HCT116 (cell line): ENCODE results near the gene CYBB. TPM values are rescaled to one million over a fixed set of nuclear protein-coding genes. Genes with fewer than 3 reads are reported as not detected.

Source experiments
- ATAC-seq: fragments of 200-7000 bp; cut with Tn5 transposase; 2 replicates; pipeline ENCODE4 v1.9.1; 2020; ENCODE audit warnings: mild to moderate bottlenecking, moderate library complexity
- BruUV-seq: library from RNA; stranded (reverse); fragments of 400-500 nt; replicated peaks from 2 replicates; lab custom pipeline; 2021; lab: Mats Ljungman, UMichigan
- CTCF ChIA-PET: fragments of 300-600 bp; sonication (Branson Sonifier 250); formaldehyde crosslinking; loops from one replicate; lab custom pipeline; 2021; ENCODE audit warnings: antibody characterized with exemption; lab: Charles Lee
- POLR2A ChIA-PET: fragments of 300-600, 350-600 bp; sonication (Branson Sonifier 250); formaldehyde crosslinking; loops from one replicate; lab custom pipeline; 2021; ENCODE audit warnings: antibody characterized with exemption; lab: Charles Lee
- RAD21 ChIA-PET, 2 experiments: fragments of 300-600 bp; sonication (Branson Sonifier 250); formaldehyde crosslinking; loops; one replicate each; lab custom pipeline; 2023; ENCODE audit warnings: low total read pairs in 2 of 2; ENCODE audit not compliant: uncharacterized antibody in 2 of 2, unreplicated experiment in 2 of 2, low non-redundant PET in 1 of 2; lab: Charles Lee
- DNase-seq: peaks from one replicate; pipeline ENCODE4 v3.0.0-alpha.2; 2010; ENCODE audit warnings: low read depth, low spot score
- H2AFZ ChIP-seq: fragments of 200-600 bp; shearing (Covaris generic), sonication (generic); 2 replicates; pipeline ENCODE4 v1.6.1; 2017; ENCODE audit warnings: low read depth, mixed run types, mixed read lengths, antibody characterized with exemption, low read length; ENCODE audit not compliant: poor library complexity, severe bottlenecking
- H3K27ac ChIP-seq: 2 replicates; pipeline ENCODE4 v1.5.1; 2012; ENCODE audit warnings: low read depth, low read length
- H3K27me3 ChIP-seq: fragments of 200-600 bp; sonication (generic); 2 replicates; pipeline ENCODE4 v1.6.1; 2016; ENCODE audit warnings: mixed run types, low read length, mixed read lengths; ENCODE audit not compliant: insufficient read depth
- H3K36me3 ChIP-seq, 2 experiments: fragments of 200-500 bp in 1 of 2; fragments of 200-600 bp in 1 of 2; sonication (Bioruptor generic) in 1 of 2; sonication (generic) in 1 of 2; 2 replicates each; pipeline versions ENCODE4 v1.5.1 to v1.6.1; 2014 to 2016; ENCODE audit warnings: low read length in 2 of 2, inconsistent platforms in 1 of 2, mixed read lengths in 1 of 2, mixed run types in 1 of 2; ENCODE audit not compliant: insufficient read depth in 2 of 2, control insufficient read depth in 1 of 2
- H3K4me1 ChIP-seq, 2 experiments: fragments of 200-600 bp in 1 of 2; sonication (generic) in 1 of 2; 2 replicates each; pipeline versions ENCODE4 v1.5.1 to v1.6.1; 2012 to 2017; ENCODE audit warnings: low read length in 2 of 2, inconsistent platforms in 1 of 2, mild to moderate bottlenecking in 1 of 2, mixed read lengths in 1 of 2, mixed run types in 1 of 2, moderate library complexity in 1 of 2; ENCODE audit not compliant: insufficient read depth in 2 of 2, control insufficient read depth in 1 of 2
- H3K4me2 ChIP-seq: fragments of 200-600 bp; sonication (generic); 2 replicates; pipeline ENCODE4 v1.6.1; 2017; ENCODE audit warnings: mixed run types, low read length, mixed read lengths
- H3K4me3 ChIP-seq, 2 experiments: fragments of 200-600 bp in 1 of 2; sonication (generic) in 1 of 2; replicated peaks in 1 of 2; 2 replicates each; pipeline ENCODE4 v1.5.1; 2011 to 2016; ENCODE audit warnings: low read length in 2 of 2, control low read depth in 1 of 2, low read depth in 1 of 2, mild to moderate bottlenecking in 1 of 2, mixed read lengths in 1 of 2, mixed run types in 1 of 2
- H3K79me2 ChIP-seq: fragments of 200-600 bp; sonication (generic); 2 replicates; pipeline ENCODE4 v1.6.1; 2017; ENCODE audit warnings: mild to moderate bottlenecking, mixed run types, low read length, moderate library complexity, mixed read lengths; ENCODE audit not compliant: insufficient read depth
- H3K9ac ChIP-seq: fragments of 200-600 bp; sonication (generic); 2 replicates; pipeline ENCODE4 v1.6.1; 2016; ENCODE audit warnings: low read length, mixed read lengths
- H3K9me2 ChIP-seq: fragments of 200-600 bp; sonication (generic), shearing (Covaris generic); 2 replicates; pipeline ENCODE4 v1.6.1; 2017; ENCODE audit warnings: mixed run types, mild to moderate bottlenecking, moderate library complexity; ENCODE audit not compliant: insufficient read depth
- H3K9me3 ChIP-seq, 2 experiments: fragments of 200-500 bp in 1 of 2; fragments of 200-600 bp in 1 of 2; sonication (Bioruptor generic) in 1 of 2; sonication (generic) in 1 of 2; 2 replicates each; pipeline ENCODE4 v1.6.1; 2014 to 2017; ENCODE audit warnings: low read length in 2 of 2, mixed read lengths in 2 of 2, inconsistent platforms in 1 of 2, low read depth in 1 of 2, mild to moderate bottlenecking in 1 of 2, mixed run types in 1 of 2, moderate library complexity in 1 of 2; ENCODE audit not compliant: control insufficient read depth in 1 of 2, insufficient read depth in 1 of 2
- H4K20me1 ChIP-seq: fragments of 200-600 bp; sonication (generic), shearing (Covaris generic); 2 replicates; pipeline ENCODE4 v1.6.1; 2017; ENCODE audit warnings: mixed run types, mild to moderate bottlenecking, moderate library complexity; ENCODE audit not compliant: insufficient read depth
- ELF1 ChIP-seq: IDR thresholded peaks from 2 replicates; pipeline ENCODE4 v1.6.1; 2012; ENCODE audit warnings: low read depth, borderline replicate concordance
- EZH2phosphoT487 ChIP-seq: fragments of 200-600 bp; IDR thresholded peaks from 2 replicates; pipeline ENCODE4 v1.6.1; 2018; ENCODE audit warnings: antibody characterized with exemption, borderline replicate concordance
- FOSL1 ChIP-seq: IDR thresholded peaks from 2 replicates; pipeline ENCODE4 v1.6.1; 2012; ENCODE audit warnings: low read depth
- JUND ChIP-seq: IDR thresholded peaks from 2 replicates; pipeline ENCODE4 v1.6.1; 2012
- POLR2A ChIP-seq: IDR thresholded peaks from 2 replicates; pipeline ENCODE4 v1.7.0; 2011; ENCODE audit warnings: borderline replicate concordance; ENCODE audit not compliant: insufficient read depth, insufficient read length; ENCODE audit errors: extremely low read depth
- POLR2AphosphoS5 ChIP-seq: IDR thresholded peaks from 2 replicates; pipeline ENCODE4 v1.6.1; 2011; ENCODE audit warnings: mild to moderate bottlenecking, low read depth, low read length, moderate library complexity
- RAD21 ChIP-seq: IDR thresholded peaks from 2 replicates; pipeline ENCODE4 v1.6.1; 2012; ENCODE audit warnings: low read depth, mild to moderate bottlenecking
- SIN3A ChIP-seq: IDR thresholded peaks from 2 replicates; pipeline ENCODE4 v1.6.1; 2012; ENCODE audit warnings: low read depth
- SP1 ChIP-seq: IDR thresholded peaks from 2 replicates; pipeline ENCODE4 v1.6.1; 2012; ENCODE audit warnings: low read depth
- SRF ChIP-seq: IDR thresholded peaks from 2 replicates; pipeline ENCODE4 v1.6.1; 2012; ENCODE audit warnings: low read depth
- TCF7L2 ChIP-seq: IDR thresholded peaks from 2 replicates; pipeline ENCODE4 v1.7.0; 2011; ENCODE audit warnings: borderline replicate concordance, inconsistent platforms; ENCODE audit not compliant: insufficient read depth, insufficient read length; ENCODE audit errors: extremely low read depth
- YY1 ChIP-seq: IDR thresholded peaks from 2 replicates; pipeline ENCODE4 v1.6.1; 2011; ENCODE audit warnings: low read length, low read depth, moderate library complexity, mild to moderate bottlenecking; ENCODE audit not compliant: insufficient replicate concordance; ENCODE audit errors: extremely low read depth
- ZFX ChIP-seq: fragments of 450-650 bp; IDR thresholded peaks from 2 replicates; pipeline ENCODE4 v1.6.1; 2017
- ZNF274 ChIP-seq: fragments of 200-500 bp; sonication (Bioruptor generic); IDR thresholded peaks from 2 replicates; pipeline ENCODE4 v1.6.1; 2014; ENCODE audit warnings: mild to moderate bottlenecking, low read depth, low read length, inconsistent platforms
- intact Hi-C: fragments of 100-400 bp; cut with micrococcal nuclease; formaldehyde crosslinking; loops from 2 replicates; pipeline ENCODE4 v1.10.0; 2022
- total RNA-seq: library from RNA; stranded (reverse); gene quantifications from one replicate; pipeline ENCODE4 v1.2.1, GENCODE V29; 2021; ENCODE audit not compliant: unreplicated experiment
- TF ChIP-seq, protein P1 (sequence below): IDR thresholded peaks from 2 replicates; pipeline ENCODE4 v1.6.1; 2012
- TF ChIP-seq, protein P2 (sequence below): IDR thresholded peaks from 2 replicates; pipeline ENCODE4 v1.6.1; 2012; ENCODE audit warnings: low read depth
- TF ChIP-seq, protein P3 (sequence below): IDR thresholded peaks from 2 replicates; pipeline ENCODE4 v1.6.1; 2011; ENCODE audit warnings: mild to moderate bottlenecking, low read length, moderate library complexity; ENCODE audit not compliant: insufficient replicate concordance; ENCODE audit errors: extremely low read depth
- TF ChIP-seq, protein P4 (sequence below): IDR thresholded peaks from 2 replicates; pipeline ENCODE4 v1.6.1; 2012

Gene CYBB
- total RNA-seq, 1 experiment from 2014 or later = 0.59 TPM

DNA sequence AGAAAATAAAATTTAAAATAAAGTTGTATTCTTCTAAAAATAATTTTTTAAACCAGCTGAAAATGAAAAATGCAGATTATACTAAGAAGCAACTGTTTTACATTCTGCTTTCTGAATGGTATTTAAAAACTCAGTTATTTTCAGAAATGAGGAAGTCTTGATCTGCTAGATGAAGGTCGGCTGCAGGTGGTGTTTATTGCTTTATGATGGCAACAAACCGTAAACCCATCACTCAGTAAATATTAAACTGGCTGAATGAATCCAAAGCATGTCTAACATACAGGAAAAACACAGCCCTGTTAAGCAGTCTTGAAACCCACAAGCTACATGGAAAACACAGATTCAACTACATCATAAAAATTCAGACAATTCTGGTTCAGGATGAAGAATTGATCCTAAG, 38.2 kb downstream of the CYBB start:
- H3K9me3 ChIP-seq = no peaks in the 10 kb centered on the region
- H2AFZ ChIP-seq = no peak overlapping the region
- ATAC-seq = no peak
- CTCF ChIA-PET = no interaction called here
- H3K79me2 ChIP-seq = no peaks in the 10 kb centered on the region
- POLR2A ChIA-PET = no interaction called here
- H3K4me3 ChIP-seq = no peak overlapping the region
- H3K27me3 ChIP-seq = no peaks in the 10 kb centered on the region
- no peak overlapping the region for H3K4me2 ChIP-seq
- TF ChIP-seq RAD21 (no peak), POLR2A (no peak), POLR2AphosphoS5 (no peak), TCF7L2 (no peak), ZFX (no peak), FOSL1 (no peak), SP1 (no peak), ELF1 (no peak), EZH2phosphoT487 (no peak), YY1 (no peak), SIN3A (no peak), SRF (no peak), ZNF274 (no peak), JUND (no peak)
- TF ChIP-seq, protein P1, sequence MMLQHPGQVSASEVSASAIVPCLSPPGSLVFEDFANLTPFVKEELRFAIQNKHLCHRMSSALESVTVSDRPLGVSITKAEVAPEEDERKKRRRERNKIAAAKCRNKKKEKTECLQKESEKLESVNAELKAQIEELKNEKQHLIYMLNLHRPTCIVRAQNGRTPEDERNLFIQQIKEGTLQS = no peak
- TF ChIP-seq, protein P2, sequence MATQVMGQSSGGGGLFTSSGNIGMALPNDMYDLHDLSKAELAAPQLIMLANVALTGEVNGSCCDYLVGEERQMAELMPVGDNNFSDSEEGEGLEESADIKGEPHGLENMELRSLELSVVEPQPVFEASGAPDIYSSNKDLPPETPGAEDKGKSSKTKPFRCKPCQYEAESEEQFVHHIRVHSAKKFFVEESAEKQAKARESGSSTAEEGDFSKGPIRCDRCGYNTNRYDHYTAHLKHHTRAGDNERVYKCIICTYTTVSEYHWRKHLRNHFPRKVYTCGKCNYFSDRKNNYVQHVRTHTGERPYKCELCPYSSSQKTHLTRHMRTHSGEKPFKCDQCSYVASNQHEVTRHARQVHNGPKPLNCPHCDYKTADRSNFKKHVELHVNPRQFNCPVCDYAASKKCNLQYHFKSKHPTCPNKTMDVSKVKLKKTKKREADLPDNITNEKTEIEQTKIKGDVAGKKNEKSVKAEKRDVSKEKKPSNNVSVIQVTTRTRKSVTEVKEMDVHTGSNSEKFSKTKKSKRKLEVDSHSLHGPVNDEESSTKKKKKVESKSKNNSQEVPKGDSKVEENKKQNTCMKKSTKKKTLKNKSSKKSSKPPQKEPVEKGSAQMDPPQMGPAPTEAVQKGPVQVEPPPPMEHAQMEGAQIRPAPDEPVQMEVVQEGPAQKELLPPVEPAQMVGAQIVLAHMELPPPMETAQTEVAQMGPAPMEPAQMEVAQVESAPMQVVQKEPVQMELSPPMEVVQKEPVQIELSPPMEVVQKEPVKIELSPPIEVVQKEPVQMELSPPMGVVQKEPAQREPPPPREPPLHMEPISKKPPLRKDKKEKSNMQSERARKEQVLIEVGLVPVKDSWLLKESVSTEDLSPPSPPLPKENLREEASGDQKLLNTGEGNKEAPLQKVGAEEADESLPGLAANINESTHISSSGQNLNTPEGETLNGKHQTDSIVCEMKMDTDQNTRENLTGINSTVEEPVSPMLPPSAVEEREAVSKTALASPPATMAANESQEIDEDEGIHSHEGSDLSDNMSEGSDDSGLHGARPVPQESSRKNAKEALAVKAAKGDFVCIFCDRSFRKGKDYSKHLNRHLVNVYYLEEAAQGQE = no peak
- TF ChIP-seq, protein P3, sequence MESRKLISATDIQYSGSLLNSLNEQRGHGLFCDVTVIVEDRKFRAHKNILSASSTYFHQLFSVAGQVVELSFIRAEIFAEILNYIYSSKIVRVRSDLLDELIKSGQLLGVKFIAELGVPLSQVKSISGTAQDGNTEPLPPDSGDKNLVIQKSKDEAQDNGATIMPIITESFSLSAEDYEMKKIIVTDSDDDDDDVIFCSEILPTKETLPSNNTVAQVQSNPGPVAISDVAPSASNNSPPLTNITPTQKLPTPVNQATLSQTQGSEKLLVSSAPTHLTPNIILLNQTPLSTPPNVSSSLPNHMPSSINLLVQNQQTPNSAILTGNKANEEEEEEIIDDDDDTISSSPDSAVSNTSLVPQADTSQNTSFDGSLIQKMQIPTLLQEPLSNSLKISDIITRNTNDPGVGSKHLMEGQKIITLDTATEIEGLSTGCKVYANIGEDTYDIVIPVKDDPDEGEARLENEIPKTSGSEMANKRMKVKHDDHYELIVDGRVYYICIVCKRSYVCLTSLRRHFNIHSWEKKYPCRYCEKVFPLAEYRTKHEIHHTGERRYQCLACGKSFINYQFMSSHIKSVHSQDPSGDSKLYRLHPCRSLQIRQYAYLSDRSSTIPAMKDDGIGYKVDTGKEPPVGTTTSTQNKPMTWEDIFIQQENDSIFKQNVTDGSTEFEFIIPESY = no peak
- TF ChIP-seq, protein P4, sequence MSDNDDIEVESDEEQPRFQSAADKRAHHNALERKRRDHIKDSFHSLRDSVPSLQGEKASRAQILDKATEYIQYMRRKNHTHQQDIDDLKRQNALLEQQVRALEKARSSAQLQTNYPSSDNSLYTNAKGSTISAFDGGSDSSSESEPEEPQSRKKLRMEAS = no peak
- TF ChIP-seq, all 23 proteins: peak for 0
- H3K9me2 ChIP-seq = no peaks in the 10 kb centered on the region
- H3K4me1 ChIP-seq = no peaks in the 10 kb centered on the region
- H3K27ac ChIP-seq = no peak overlapping the region
- no TSS peak for BruUV-seq
- intact Hi-C loops = no loop called here
- no peak for DNase-seq
- RAD21 ChIA-PET = no interaction called here
- H3K36me3 ChIP-seq = no peaks in the 10 kb centered on the region
- no peak overlapping the region for H3K9ac ChIP-seq
- H4K20me1 ChIP-seq = no peaks in the 10 kb centered on the region
